Gastrocnemius medialis (tissue), 4 donors: ENCODE measurements around the gene KCNQ1.

ENCODE experiments used
- POLR2A ChIP-seq, 2 donors: fragments of 450-650 bp; IDR thresholded peaks; one replicate each; pipeline ENCODE4 v1.6.1; 2017; ENCODE audit warnings: antibody characterized with exemption in 2 of 2, mild to moderate bottlenecking in 2 of 2, moderate library complexity in 2 of 2
- TF ChIP-seq, protein P1 (sequence below), 5 experiments: fragments of 450-650 bp in 3 of 5; fragments of 200-600 bp in 2 of 5; sonication (generic) in 2 of 5; IDR thresholded peaks in 4 of 5; conservative IDR thresholded peaks in 1 of 5; 1 replicate in 4 of 5; 2 replicates in 1 of 5; pipeline ENCODE4 v1.5.1; 2016 to 2019; ENCODE audit warnings: antibody characterized with exemption in 5 of 5, mild to moderate bottlenecking in 3 of 5, moderate library complexity in 3 of 5

GRCh38 chr11:2724104-2724503 lies 279.3 kb downstream of the KCNQ1 start:
- TF ChIP-seq, protein P1, sequence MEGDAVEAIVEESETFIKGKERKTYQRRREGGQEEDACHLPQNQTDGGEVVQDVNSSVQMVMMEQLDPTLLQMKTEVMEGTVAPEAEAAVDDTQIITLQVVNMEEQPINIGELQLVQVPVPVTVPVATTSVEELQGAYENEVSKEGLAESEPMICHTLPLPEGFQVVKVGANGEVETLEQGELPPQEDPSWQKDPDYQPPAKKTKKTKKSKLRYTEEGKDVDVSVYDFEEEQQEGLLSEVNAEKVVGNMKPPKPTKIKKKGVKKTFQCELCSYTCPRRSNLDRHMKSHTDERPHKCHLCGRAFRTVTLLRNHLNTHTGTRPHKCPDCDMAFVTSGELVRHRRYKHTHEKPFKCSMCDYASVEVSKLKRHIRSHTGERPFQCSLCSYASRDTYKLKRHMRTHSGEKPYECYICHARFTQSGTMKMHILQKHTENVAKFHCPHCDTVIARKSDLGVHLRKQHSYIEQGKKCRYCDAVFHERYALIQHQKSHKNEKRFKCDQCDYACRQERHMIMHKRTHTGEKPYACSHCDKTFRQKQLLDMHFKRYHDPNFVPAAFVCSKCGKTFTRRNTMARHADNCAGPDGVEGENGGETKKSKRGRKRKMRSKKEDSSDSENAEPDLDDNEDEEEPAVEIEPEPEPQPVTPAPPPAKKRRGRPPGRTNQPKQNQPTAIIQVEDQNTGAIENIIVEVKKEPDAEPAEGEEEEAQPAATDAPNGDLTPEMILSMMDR (IDR thresholded peaks at IDR 0.05 in 4 of 5, conservative IDR thresholded peaks at IDR 0.05 in 1 of 5): no peak
- no peak for TF ChIP-seq POLR2A (IDR thresholded peaks at IDR 0.05)
